HepG2 (cell line): ENCODE data around the gene TMBIM6. TPM values are rescaled to one million over a fixed set of nuclear protein-coding genes. Genes with fewer than 3 reads are reported as not detected.

Source experiments
- ATAC-seq: fragments of 200-7000 bp; cut with Tn5 transposase; 3 replicates; pipeline ENCODE4 v1.9.1; 2020; ENCODE audit warnings: mild to moderate bottlenecking, moderate library complexity
- BruUV-seq: library from RNA; stranded (reverse); fragments of 400-500 nt; replicated peaks from 2 replicates; lab custom pipeline; 2021; lab: Mats Ljungman, UMichigan
- CTCF ChIA-PET: fragments of 300-600 bp; formaldehyde crosslinking; extraction: SDS; loops from one replicate; lab custom pipeline; 2021; ENCODE audit warnings: low total read pairs, inconsistent platforms, low intra/inter-chr PET ratio; lab: Yijun Ruan, JAX
- POLR2A ChIA-PET: fragments of 350-600 bp; sonication (Branson Sonifier 250); formaldehyde crosslinking; loops from one replicate; lab custom pipeline; 2020; ENCODE audit warnings: antibody characterized with exemption, inconsistent platforms; lab: Yijun Ruan, JAX
- DNase-seq: peaks from one replicate; pipeline ENCODE4 v3.0.0-alpha.2; 2015; ENCODE audit warnings: low spot score
- FAIRE-seq: peaks from 3 replicates; lab custom pipeline; 2011; peaks lifted over from hg19 to GRCh38; lab: Jason Lieb, UNC
- H2AFZ ChIP-seq: one replicate; pipeline ENCODE4 v1.6.1; 2011; ENCODE audit warnings: low read length, inconsistent platforms
- H3K27ac ChIP-seq: fragments of 300-600 bp; 3 replicates; pipeline ENCODE4 v1.8.0; 2011; ENCODE audit warnings: mixed run types, mild to moderate bottlenecking, mixed read lengths, low read length, inconsistent platforms; ENCODE audit not compliant: insufficient read depth; ENCODE audit errors: extremely low read length
- H3K27me3 ChIP-seq, 2 experiments: fragments of 200-600 bp in 1 of 2; 2 replicates in 1 of 2; 3 replicates in 1 of 2; pipeline versions ENCODE4 v1.6.0 to v1.8.0; 2011; ENCODE audit warnings: low read length in 2 of 2, mild to moderate bottlenecking in 2 of 2, moderate library complexity in 2 of 2, inconsistent platforms in 1 of 2; ENCODE audit not compliant: insufficient read depth in 2 of 2, control insufficient read depth in 1 of 2
- H3K36me3 ChIP-seq, 2 experiments: fragments of 200-600 bp in 1 of 2; replicated peaks in 1 of 2; 2 replicates in 1 of 2; 3 replicates in 1 of 2; pipeline versions ENCODE4 v1.5.1 to v1.8.0; 2011; ENCODE audit warnings: low read length in 2 of 2, inconsistent platforms in 1 of 2; ENCODE audit not compliant: insufficient read depth in 2 of 2, control insufficient read depth in 1 of 2
- H3K4me1 ChIP-seq: 2 replicates; pipeline ENCODE4 v1.5.1; 2012; ENCODE audit warnings: low read length, inconsistent platforms; ENCODE audit not compliant: insufficient read depth
- H3K4me2 ChIP-seq: 2 replicates; pipeline ENCODE4 v1.6.0; 2011; ENCODE audit warnings: low read depth, low read length, inconsistent platforms
- H3K4me3 ChIP-seq, 3 experiments: fragments of 200-600 bp in 1 of 3; sonication (generic), shearing (Covaris generic) in 1 of 3; replicated peaks in 1 of 3; 2 replicates each; pipeline ENCODE4 v1.5.1; 2011 to 2016; ENCODE audit warnings: low read length in 3 of 3, inconsistent platforms in 2 of 3, low read depth in 2 of 3, mild to moderate bottlenecking in 2 of 3, control low read depth in 1 of 3, mixed read lengths in 1 of 3; ENCODE audit not compliant: insufficient read depth in 1 of 3
- H3K79me2 ChIP-seq: one replicate; pipeline ENCODE4 v1.6.1; 2011; ENCODE audit warnings: low read length, inconsistent platforms; ENCODE audit not compliant: insufficient read depth
- H3K9ac ChIP-seq: 2 replicates; pipeline ENCODE4 v1.6.0; 2011; ENCODE audit warnings: mild to moderate bottlenecking, low read depth, low read length, inconsistent platforms; ENCODE audit not compliant: insufficient read depth
- H3K9me3 ChIP-seq: 2 replicates; pipeline ENCODE4 v1.5.1; 2012; ENCODE audit warnings: mild to moderate bottlenecking, low read length
- H4K20me1 ChIP-seq: 2 replicates; pipeline ENCODE4 v1.6.0; 2011; ENCODE audit warnings: inconsistent platforms, mild to moderate bottlenecking, low read length, moderate library complexity; ENCODE audit not compliant: insufficient read depth
- FOXP1 ChIP-seq, 2 experiments: fragments of 450-650 bp in 1 of 2; IDR thresholded peaks; 2 replicates each; pipeline ENCODE4 v1.6.1; 2017 to 2018; ENCODE audit warnings: antibody characterized with exemption in 1 of 2
- FUBP1 ChIP-seq: sonication (generic); formaldehyde crosslinking; IDR thresholded peaks from 2 replicates; pipeline ENCODE4 v1.5.1; 2020; ENCODE audit warnings: missing genetic modification reagents, mild to moderate bottlenecking, borderline replicate concordance
- MXI1 ChIP-seq: IDR thresholded peaks from 3 replicates; pipeline ENCODE4 v1.6.1; 2012; ENCODE audit warnings: low read depth, low read length, inconsistent platforms, borderline replicate concordance
- RBAK ChIP-seq: sonication (generic); formaldehyde crosslinking; IDR thresholded peaks from 2 replicates; pipeline ENCODE4 v1.5.1; 2020; ENCODE audit warnings: mild to moderate bottlenecking, missing genetic modification reagents
- SIN3A ChIP-seq: IDR thresholded peaks from 2 replicates; pipeline ENCODE4 v1.6.1; 2011; ENCODE audit warnings: low read depth, mild to moderate bottlenecking, control low read depth, low read length, borderline replicate concordance
- TBX2 ChIP-seq: sonication (generic); formaldehyde crosslinking; IDR thresholded peaks from 2 replicates; pipeline ENCODE4 v1.5.0; 2020; ENCODE audit warnings: missing genetic modification reagents, mild to moderate bottlenecking, borderline replicate concordance
- TCF7 ChIP-seq: sonication (generic); IDR thresholded peaks from 2 replicates; pipeline ENCODE4 v1.6.1; 2016; ENCODE audit warnings: antibody characterized with exemption, low read depth
- ZNF17 ChIP-seq: sonication (generic); formaldehyde crosslinking; IDR thresholded peaks from 2 replicates; pipeline ENCODE4 v1.5.0; 2020; ENCODE audit warnings: mild to moderate bottlenecking, missing genetic modification reagents
- ZNF670 ChIP-seq: sonication (generic); formaldehyde crosslinking; IDR thresholded peaks from 2 replicates; pipeline ENCODE4 v1.8.0; 2022; ENCODE audit warnings: mild to moderate bottlenecking, missing genetic modification reagents, borderline replicate concordance
- in situ Hi-C: cut with HindIII; loops from 2 replicates; pipeline ENCODE4 v1.10.0; 2017; ENCODE audit warnings: low pct_unique_long_range_greater_than_20kb; ENCODE audit not compliant: extremely low pct_ligation_motif_present
- intact Hi-C: fragments of 100-400 bp; cut with micrococcal nuclease; formaldehyde crosslinking; loops from one replicate; pipeline ENCODE4 v1.10.0; 2022; ENCODE audit not compliant: unreplicated experiment
- polyA plus RNA-seq, 8 experiments: library from polyadenylated mRNA; depleted of rRNA in 3 of 8; stranded (reverse) in 7 of 8; unstranded in 1 of 8; fragments of >200 nt; fragmentation: Illumina TruSeq in 4 of 8; extraction: Trizol in 4 of 8; gene quantifications; 2 replicates each; pipeline versions ENCODE4 v1.2.1 to v1.2.3, GENCODE V29; 2011 to 2016; ENCODE audit warnings: low read depth in 4 of 8, missing spikeins in 1 of 8, mixed read lengths in 1 of 8; ENCODE audit not compliant: insufficient read depth in 1 of 8
- total RNA-seq, 5 experiments: library from RNA; depleted of rRNA; stranded (reverse); fragments of >200 nt; fragmentation: Illumina TruSeq; extraction: Trizol; gene quantifications; 2 replicates each; pipeline ENCODE4 v1.2.3, GENCODE V29; 2016; ENCODE audit warnings: low read depth in 1 of 5

Gene TMBIM6
- total and polyA plus RNA-seq, 2 of the 13 experiments (the other 11 are each of a cell fraction or from before 2014, with no cell fraction given), result 412 to 468 TPM

DNA sequence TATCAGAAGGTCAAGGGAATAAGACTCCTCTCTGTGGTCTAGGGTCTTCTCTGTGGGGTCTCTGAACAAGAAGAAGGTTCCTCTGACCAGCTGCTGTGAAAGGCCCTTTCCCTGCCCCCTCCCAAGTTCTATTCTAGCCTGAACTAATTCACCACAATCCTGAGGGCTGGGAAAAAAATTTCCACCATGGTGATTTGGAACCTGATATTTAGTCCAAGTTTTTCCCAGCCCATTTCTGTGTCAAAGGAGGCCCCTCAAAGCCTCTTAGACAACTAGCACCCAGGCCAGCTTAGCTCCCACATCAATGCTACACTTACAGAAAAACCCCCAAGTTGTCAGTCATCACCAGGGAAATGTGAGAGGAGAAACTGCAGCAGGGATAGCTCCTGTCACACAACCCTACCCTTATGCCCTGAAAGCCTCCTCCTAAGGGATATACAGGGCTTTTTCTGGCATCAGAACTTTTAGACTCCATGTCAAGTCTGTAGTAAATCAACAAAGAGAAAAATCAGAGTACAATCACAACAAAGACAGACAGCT, 38.6 kb upstream of the TMBIM6 start:
- DNase-seq, result no peak
- no peak for FAIRE-seq
- Histone ChIP-seq H3K79me2 (no peaks in the 10 kb centered on the region), H3K4me3 (no peak overlapping the region), H2AFZ (no peak overlapping the region), H3K4me1 (peaks cover 14% of the 10 kb centered on the region; the same call in 1 of the 2 replicates), H3K9me3 (no peaks in the 10 kb centered on the region), H3K36me3 (no peaks in the 10 kb centered on the region), H4K20me1 (no peaks in the 10 kb centered on the region), H3K27ac (no peak overlapping the region), H3K4me2 (no peak overlapping the region), H3K9ac (no peak overlapping the region), H3K27me3 (no peaks in the 10 kb centered on the region; a peak in 1 of 5 replicates)
- ChIA-PET CTCF (no interaction called here), POLR2A (interaction anchor here (1.2 kb wide), 1 partner anchor 38 kb away, joined by 3 read pairs; the partner anchor contains the start of gene TMBIM6)
- TF ChIP-seq ZNF17 (CRISPR knock-in tag) (no peak), RBAK (no peak), MXI1 (no peak), TBX2 (CRISPR knock-in tag) (no peak), SIN3A (no peak), FOXP1 (IDR thresholded peaks at IDR 0.05) (no peak), FOXP1 (CRISPR knock-in tag; IDR thresholded peaks at IDR 0.05) (no peak), FUBP1 (CRISPR knock-in tag) (no peak), TCF7 (no peak), ZNF670 (CRISPR knock-in tag) (no peak)
- in situ Hi-C loops, result no loop called here
- ATAC-seq, result no peak
- BruUV-seq, result no TSS peak
- intact Hi-C loops, result no loop called here
